Fibroblast of mammary gland (primary cell): Measurements from ENCODE around the gene PPEF1.
"Not testable (repeated sequence)": the region's sequence is repeated elsewhere in the genome, so short reads cannot be mapped to it uniquely, and the experiment has no call there.

Experiments
- DNase-seq: peaks from one replicate; pipeline ENCODE4 v3.0.0-alpha.2; 2010; ENCODE audit warnings: low read depth
- H3K4me3 ChIP-seq: 2 replicates; pipeline ENCODE4 v1.5.1; 2011; ENCODE audit warnings: low read depth, mild to moderate bottlenecking, low read length, moderate library complexity; ENCODE audit not compliant: control insufficient read depth
- TF ChIP-seq, protein P1 (sequence below): conservative IDR thresholded peaks from 2 replicates; pipeline ENCODE4 v1.5.1; 2011; ENCODE audit warnings: low read depth, low read length, inconsistent platforms; ENCODE audit not compliant: control insufficient read depth, insufficient read depth

The PPEF1 gene

DNA sequence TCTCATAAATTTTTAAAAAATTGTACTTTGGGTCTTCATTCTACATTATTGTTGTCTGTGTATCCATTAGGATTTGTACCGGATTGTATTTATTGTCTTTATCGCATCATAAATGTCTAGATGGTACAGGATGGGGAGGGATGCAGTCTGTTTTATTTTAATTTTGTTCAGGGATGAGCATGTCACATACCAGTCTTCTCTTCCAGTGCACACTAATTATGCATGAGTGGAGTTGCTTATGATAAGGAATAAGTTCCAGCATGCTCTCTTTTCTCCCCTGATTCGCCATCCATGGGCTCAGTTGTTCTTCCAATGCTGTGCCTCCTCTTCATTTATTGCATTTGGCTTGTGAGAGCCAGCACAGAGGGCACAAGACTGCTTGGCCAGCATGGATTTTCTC is 54.3 kb downstream of the PPEF1 start:
- TF ChIP-seq, protein P1, sequence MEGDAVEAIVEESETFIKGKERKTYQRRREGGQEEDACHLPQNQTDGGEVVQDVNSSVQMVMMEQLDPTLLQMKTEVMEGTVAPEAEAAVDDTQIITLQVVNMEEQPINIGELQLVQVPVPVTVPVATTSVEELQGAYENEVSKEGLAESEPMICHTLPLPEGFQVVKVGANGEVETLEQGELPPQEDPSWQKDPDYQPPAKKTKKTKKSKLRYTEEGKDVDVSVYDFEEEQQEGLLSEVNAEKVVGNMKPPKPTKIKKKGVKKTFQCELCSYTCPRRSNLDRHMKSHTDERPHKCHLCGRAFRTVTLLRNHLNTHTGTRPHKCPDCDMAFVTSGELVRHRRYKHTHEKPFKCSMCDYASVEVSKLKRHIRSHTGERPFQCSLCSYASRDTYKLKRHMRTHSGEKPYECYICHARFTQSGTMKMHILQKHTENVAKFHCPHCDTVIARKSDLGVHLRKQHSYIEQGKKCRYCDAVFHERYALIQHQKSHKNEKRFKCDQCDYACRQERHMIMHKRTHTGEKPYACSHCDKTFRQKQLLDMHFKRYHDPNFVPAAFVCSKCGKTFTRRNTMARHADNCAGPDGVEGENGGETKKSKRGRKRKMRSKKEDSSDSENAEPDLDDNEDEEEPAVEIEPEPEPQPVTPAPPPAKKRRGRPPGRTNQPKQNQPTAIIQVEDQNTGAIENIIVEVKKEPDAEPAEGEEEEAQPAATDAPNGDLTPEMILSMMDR, result no peak
- H3K4me3 ChIP-seq, result no peak overlapping the region
- no peak for DNase-seq

- DNase-seq, H3K4me3 ChIP-seq: not testable (repeated sequence)
Observed at GRCh38 chrX:18763106-18763505, 55.7 kb downstream of the PPEF1 start.

- DNase-seq, result no peak
- H3K4me3 ChIP-seq, result no peak overlapping the region
- TF ChIP-seq, protein P1, result no peak
Observed at GRCh38 chrX:18769364-18769763, 61.9 kb downstream of the PPEF1 start.

- peak; percentile 16 for DNase-seq
- TF ChIP-seq, protein P1, result no peak
- no peak overlapping the region for H3K4me3 ChIP-seq
Observed at GRCh38 chrX:18769812-18770573, 62.5 kb downstream of the PPEF1 start.

- TF ChIP-seq, protein P1, result no peak
- DNase-seq, result peak; percentile 2
Observed at GRCh38 chrX:18789916-18790315, 82.5 kb downstream of the PPEF1 start.

GRCh38 chrX:18792828-18793227 is 85.4 kb downstream of the PPEF1 start:
- TF ChIP-seq, protein P1, result no peak
- no peak for DNase-seq

More at GRCh38 chrX:18789916-18790315, 82.5 kb downstream of the PPEF1 start:
- no peak overlapping the region for H3K4me3 ChIP-seq

GRCh38 chrX:18793601-18794089 is 86.2 kb downstream of the PPEF1 start:
- TF ChIP-seq, protein P1, result no peak
- no peak for DNase-seq
- H3K4me3 ChIP-seq, result no peak overlapping the region

More at GRCh38 chrX:18792828-18793227, 85.4 kb downstream of the PPEF1 start:
- H3K4me3 ChIP-seq, result no peak overlapping the region
